Activated CD4-positive, CD25-positive, alpha-beta regulatory T cell (primary cell): ENCODE measurements around the gene ZNF569.
"Not testable (repeated sequence)": the region's sequence is repeated elsewhere in the genome, so short reads cannot be mapped to it uniquely, and the experiment has no call there.

Source experiments
- DNase-seq, 4 experiments: peaks; one replicate each; lab custom pipeline; 2025; lab: John Stamatoyannopoulos, UW

Gene ZNF569

GRCh38 chr19:37401078-37401477 is 66.2 kb downstream of the ZNF569 start:
- no peak for DNase-seq

- not testable (repeated sequence) for DNase-seq
Observed at GRCh38 chr19:37391399-37391798, 75.8 kb downstream of the ZNF569 start.

- DNase-seq = no peak
Observed at GRCh38 chr19:37389234-37389633, 78.0 kb downstream of the ZNF569 start.

- DNase-seq = peak; percentile 90 to 95 (median 93)
Observed at GRCh38 chr19:37370880-37371661, 96.2 kb downstream of the ZNF569 start, which contains the start of gene ZNF527. ZNF527 (plus strand) TSS chr19:37371099; CDS start chr19:37374199, 3,100 bp downstream.

- peak in 1 of 4 experiments; percentile 26 for DNase-seq
Observed at GRCh38 chr19:37370386-37370879, 96.8 kb downstream of the ZNF569 start.

GRCh38 chr19:37362733-37363132 is 104.5 kb downstream of the ZNF569 start:
- no peak for DNase-seq

GRCh38 chr19:37361994-37362393 is 105.2 kb downstream of the ZNF569 start:
- no peak for DNase-seq
